ENCODE data around the gene BCKDK. TPM values are rescaled to one million over a fixed set of nuclear protein-coding genes. Genes with fewer than 3 reads are reported as not detected.

Gene BCKDK
- total RNA-seq, 1 donor from 2014 or later, result 44.9 TPM

DNA sequence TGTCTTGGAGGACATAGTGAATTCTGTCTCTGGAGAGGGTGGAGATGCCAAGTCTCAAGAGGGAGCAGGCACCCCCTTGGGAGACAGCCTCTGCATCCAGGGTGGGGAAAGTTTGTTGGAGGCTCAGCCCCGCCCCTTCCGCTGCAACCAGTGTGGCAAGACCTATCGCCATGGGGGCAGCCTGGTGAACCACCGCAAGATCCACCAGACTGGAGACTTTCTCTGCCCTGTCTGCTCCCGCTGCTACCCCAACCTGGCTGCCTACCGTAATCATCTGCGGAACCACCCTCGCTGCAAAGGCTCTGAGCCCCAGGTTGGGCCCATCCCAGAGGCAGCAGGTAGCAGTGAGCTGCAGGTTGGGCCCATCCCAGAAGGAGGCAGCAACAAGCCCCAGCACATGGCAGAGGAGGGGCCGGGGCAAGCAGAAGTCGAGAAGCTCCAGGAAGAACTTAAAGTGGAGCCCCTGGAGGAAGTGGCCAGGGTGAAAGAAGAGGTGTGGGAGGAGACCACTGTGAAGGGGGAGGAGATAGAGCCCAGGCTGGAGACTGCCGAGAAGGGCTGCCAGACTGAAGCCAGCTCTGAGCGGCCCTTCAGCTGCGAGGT is 28.7 kb upstream of the BCKDK start:
- no peaks in the 10 kb centered on the region for H3K27me3 ChIP-seq (ENCODE audit: insufficient read depth, low read length)
- no peak overlapping the region for H3K27ac Mint-ChIP-seq (ENCODE audit: unreplicated experiment)
- DNase-seq (ENCODE audit: low read depth) (no peak), FAIRE-seq (no peak)
- H3K79me2 ChIP-seq (ENCODE audit: insufficient read depth, low read length), result peaks cover 77% of the 10 kb centered on the region
- H3K4me3 ChIP-seq (ENCODE audit: insufficient read depth, low read depth, low read length), result no peak overlapping the region
- TF ChIP-seq, protein P1, sequence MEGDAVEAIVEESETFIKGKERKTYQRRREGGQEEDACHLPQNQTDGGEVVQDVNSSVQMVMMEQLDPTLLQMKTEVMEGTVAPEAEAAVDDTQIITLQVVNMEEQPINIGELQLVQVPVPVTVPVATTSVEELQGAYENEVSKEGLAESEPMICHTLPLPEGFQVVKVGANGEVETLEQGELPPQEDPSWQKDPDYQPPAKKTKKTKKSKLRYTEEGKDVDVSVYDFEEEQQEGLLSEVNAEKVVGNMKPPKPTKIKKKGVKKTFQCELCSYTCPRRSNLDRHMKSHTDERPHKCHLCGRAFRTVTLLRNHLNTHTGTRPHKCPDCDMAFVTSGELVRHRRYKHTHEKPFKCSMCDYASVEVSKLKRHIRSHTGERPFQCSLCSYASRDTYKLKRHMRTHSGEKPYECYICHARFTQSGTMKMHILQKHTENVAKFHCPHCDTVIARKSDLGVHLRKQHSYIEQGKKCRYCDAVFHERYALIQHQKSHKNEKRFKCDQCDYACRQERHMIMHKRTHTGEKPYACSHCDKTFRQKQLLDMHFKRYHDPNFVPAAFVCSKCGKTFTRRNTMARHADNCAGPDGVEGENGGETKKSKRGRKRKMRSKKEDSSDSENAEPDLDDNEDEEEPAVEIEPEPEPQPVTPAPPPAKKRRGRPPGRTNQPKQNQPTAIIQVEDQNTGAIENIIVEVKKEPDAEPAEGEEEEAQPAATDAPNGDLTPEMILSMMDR (IDR thresholded peaks at IDR 0.05; ENCODE audit: insufficient read depth, low read depth, low read length), result no peak
- TF ChIP-seq EZH2 (IDR thresholded peaks at IDR 0.05; ENCODE audit: insufficient read depth, low read length), result no peak
- no peak overlapping the region for H3K4me3 Mint-ChIP-seq (ENCODE audit: unreplicated experiment)
- H3K27ac ChIP-seq (ENCODE audit: low read depth, low read length), result no peak overlapping the region
- no peaks in the 10 kb centered on the region for H3K36me3 ChIP-seq (ENCODE audit: insufficient read depth, low read length)
- H3K27me3 Mint-ChIP-seq (ENCODE audit: low read depth, unreplicated experiment), result no peaks in the 10 kb centered on the region
- peaks cover 19% of the 10 kb centered on the region for H3K36me3 Mint-ChIP-seq (ENCODE audit: low read depth, unreplicated experiment)
- H3K9me3 ChIP-seq (ENCODE audit: insufficient read depth, low read depth, low read length), result no peaks in the 10 kb centered on the region
- H3K9me3 Mint-ChIP-seq (ENCODE audit: unreplicated experiment), result no peaks in the 10 kb centered on the region
- H3K4me2 ChIP-seq (ENCODE audit: low read length), result no peak overlapping the region
- peaks cover 4% of the 10 kb centered on the region for H3K4me1 ChIP-seq (ENCODE audit: insufficient read depth, low read length)
- H3K9ac ChIP-seq (ENCODE audit: low read length), result no peak overlapping the region
- H4K20me1 ChIP-seq (ENCODE audit: insufficient read depth, low read length), result peaks cover 67% of the 10 kb centered on the region
- H2AFZ ChIP-seq (ENCODE audit: low read depth, low read length), result no peak overlapping the region
- peaks cover 2% of the 10 kb centered on the region for H3K4me1 Mint-ChIP-seq (ENCODE audit: low read depth, unreplicated experiment)

DNA sequence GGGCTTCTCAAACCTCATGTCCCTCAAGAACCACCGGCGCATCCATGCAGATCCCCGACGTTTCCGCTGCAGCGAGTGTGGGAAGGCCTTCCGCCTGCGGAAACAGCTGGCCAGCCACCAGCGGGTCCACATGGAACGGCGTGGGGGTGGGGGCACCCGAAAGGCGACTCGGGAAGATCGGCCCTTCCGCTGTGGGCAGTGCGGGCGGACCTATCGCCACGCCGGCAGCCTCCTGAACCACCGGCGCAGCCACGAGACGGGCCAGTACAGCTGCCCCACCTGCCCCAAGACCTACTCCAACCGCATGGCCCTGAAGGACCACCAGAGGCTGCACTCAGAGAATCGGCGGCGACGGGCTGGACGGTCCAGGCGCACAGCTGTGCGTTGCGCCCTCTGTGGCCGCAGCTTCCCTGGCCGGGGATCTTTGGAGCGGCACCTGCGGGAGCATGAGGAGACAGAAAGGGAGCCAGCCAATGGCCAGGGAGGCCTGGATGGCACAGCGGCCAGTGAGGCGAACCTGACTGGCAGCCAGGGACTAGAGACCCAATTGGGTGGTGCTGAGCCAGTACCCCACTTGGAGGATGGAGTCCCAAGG is 28.1 kb upstream of the BCKDK start:
- Mint-ChIP-seq H3K9me3 (ENCODE audit: unreplicated experiment) (no peaks in the 10 kb centered on the region), H3K27ac (ENCODE audit: unreplicated experiment) (no peak overlapping the region), H3K36me3 (ENCODE audit: low read depth, unreplicated experiment) (peaks cover 19% of the 10 kb centered on the region), H3K4me1 (ENCODE audit: low read depth, unreplicated experiment) (no peaks in the 10 kb centered on the region), H3K27me3 (ENCODE audit: low read depth, unreplicated experiment) (no peaks in the 10 kb centered on the region), H3K4me3 (ENCODE audit: unreplicated experiment) (no peak overlapping the region)
- Histone ChIP-seq H3K4me1 (ENCODE audit: insufficient read depth, low read length) (peaks cover under 1% of the 10 kb centered on the region), H2AFZ (ENCODE audit: low read depth, low read length) (no peak overlapping the region), H4K20me1 (ENCODE audit: insufficient read depth, low read length) (peaks cover 71% of the 10 kb centered on the region), H3K9me3 (ENCODE audit: insufficient read depth, low read depth, low read length) (no peaks in the 10 kb centered on the region), H3K9ac (ENCODE audit: low read length) (no peak overlapping the region), H3K27me3 (ENCODE audit: insufficient read depth, low read length) (no peaks in the 10 kb centered on the region), H3K4me3 (ENCODE audit: insufficient read depth, low read depth, low read length) (no peak overlapping the region), H3K79me2 (ENCODE audit: insufficient read depth, low read length) (peaks cover 71% of the 10 kb centered on the region), H3K27ac (ENCODE audit: low read depth, low read length) (no peak overlapping the region), H3K36me3 (ENCODE audit: insufficient read depth, low read length) (no peaks in the 10 kb centered on the region), H3K4me2 (ENCODE audit: low read length) (no peak overlapping the region)
- FAIRE-seq (no peak), DNase-seq (ENCODE audit: low read depth) (no peak)
- TF ChIP-seq EZH2 (IDR thresholded peaks at IDR 0.05; ENCODE audit: insufficient read depth, low read length), result no peak
- TF ChIP-seq, protein P1 (IDR thresholded peaks at IDR 0.05; ENCODE audit: insufficient read depth, low read depth, low read length), result no peak

All from astrocyte (in vitro differentiated cells and primary cell).